ENCODE data around the gene NLRP3.
"Not testable (repeated sequence)": the region's sequence is repeated elsewhere in the genome, so short reads cannot be mapped to it uniquely, and the experiment has no call there.

The NLRP3 gene

DNA sequence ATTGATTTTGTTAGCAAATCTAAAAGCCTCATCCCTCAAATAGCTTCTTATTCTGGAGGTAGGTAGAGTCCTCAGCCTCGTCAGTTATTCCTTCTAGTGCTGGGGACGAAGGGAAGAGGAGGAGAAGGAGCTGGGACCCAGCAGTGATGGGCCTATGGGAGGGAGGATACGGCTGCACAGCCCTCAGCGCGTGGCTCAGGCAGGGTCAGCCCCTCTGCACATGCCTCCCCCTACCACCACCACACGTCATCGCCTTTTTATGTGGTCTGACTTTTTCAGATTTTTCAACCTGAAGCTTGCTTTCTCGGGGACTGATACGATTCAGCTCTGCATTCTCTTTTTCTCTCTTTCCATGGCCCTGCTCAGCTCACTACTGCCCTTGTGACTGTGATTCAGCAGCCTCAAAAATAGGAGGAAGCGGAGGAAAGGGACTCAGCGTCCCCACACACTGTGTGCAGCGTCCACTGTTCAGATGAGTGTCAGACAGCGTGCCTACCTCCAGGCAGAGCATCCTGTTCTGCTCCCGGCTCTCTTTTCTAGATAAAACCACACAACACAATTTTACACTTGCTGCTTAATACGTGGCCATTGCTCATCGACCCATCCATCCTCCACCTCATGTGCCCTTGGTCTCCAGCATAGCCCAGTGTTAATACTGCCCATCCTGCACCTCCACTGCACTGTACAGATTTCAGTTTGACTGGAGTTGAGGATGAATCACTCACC, 41.1 kb downstream of the NLRP3 start:
- Histone ChIP-seq H3K27ac (peak overlapping the region in 2 of 21 experiments; percentile 43 to 49), H3K4me3 (no peak overlapping the region)

- no peak overlapping the region for H3K27ac ChIP-seq
- no peak overlapping the region for H3K4me3 ChIP-seq
Observed at GRCh38 chr1:247459507-247459906, 43.5 kb downstream of the NLRP3 start.

DNA sequence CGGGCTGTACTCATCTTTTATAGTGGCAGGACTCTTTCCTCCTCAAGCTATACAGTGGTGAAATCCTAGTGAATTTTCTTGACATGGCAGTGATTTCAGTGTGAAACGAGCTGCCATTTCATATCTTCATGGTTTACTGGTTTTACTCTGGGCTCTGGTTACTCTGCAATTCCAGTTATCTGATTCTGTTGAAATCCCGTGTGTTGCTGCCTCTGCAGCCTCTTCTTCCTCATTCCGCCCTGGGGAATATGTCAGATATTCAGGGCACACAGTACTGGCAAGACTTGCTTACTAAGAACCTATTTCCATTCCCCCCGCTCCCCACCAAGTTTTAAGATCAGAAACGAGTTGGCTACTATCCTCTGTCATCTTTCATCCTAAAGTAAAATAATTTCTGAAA, 49.8 kb downstream of the NLRP3 start:
- Histone ChIP-seq H3K4me3 (no peak overlapping the region), H3K27ac (no peak overlapping the region)

DNA sequence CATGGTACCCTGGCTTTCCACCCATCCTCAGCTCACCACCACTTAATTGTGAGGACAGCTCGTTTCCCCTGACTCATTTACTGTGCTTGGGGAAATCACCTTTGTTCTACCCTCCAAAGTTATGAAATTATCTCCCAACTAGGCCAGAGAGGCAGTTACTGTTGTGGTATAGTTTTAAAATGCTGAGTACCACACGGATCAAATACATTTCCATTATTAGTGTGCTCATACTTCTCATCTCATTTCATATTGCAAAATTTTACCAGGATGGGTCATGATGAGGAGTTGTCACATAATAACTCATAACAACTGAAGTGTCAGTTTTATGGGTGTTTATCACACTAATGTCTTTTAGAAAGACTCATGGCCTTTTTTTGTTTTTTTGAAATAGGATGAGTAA, 51.2 kb downstream of the NLRP3 start:
- Histone ChIP-seq H3K4me3 (no peak overlapping the region), H3K27ac (no peak overlapping the region)

DNA sequence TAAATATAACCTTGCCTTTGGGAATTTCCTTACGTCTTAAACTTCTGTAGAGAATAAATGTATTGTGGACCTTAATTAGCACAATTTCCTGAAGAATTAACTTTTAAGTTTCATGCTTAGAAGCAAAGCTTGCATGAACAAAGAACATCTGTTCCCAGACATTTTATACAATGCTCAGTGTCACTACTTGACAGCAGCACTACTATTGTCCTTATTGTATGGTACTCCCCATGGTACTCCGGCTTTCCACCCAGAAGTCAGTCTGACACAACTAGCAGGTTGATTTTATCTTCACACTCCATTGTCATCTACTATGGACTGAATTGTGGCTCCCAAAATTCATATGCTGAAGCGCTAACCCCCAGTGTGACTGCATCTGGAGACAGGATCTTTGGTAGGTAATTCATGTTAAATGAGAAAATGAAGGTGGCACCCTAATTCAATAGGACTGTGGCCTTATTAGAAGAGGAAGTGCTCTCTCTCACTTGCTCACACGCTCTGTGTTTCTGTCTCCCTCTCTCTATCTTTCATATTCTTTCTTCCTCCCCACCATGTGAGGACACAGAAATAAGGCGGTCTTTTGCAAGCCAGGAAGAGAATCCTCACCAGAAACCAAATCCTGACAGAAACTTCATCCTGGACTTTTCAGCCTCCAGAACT, 52.6 kb downstream of the NLRP3 start:
- Histone ChIP-seq H3K27ac (no peak overlapping the region), H3K4me3 (no peak overlapping the region)

GRCh38 chr1:247469141-247469535, 53.2 kb downstream of the NLRP3 start:
- Histone ChIP-seq H3K4me3 (no peak overlapping the region), H3K27ac (no peak overlapping the region)

GRCh38 chr1:247470942-247471429, 55.0 kb downstream of the NLRP3 start:
- not testable (repeated sequence) for H3K27ac ChIP-seq, H3K4me3 ChIP-seq

- no peak overlapping the region for H3K4me3 ChIP-seq
Observed at GRCh38 chr1:247471445-247472016, 55.6 kb downstream of the NLRP3 start.

GRCh38 chr1:247472035-247472434, 56.1 kb downstream of the NLRP3 start:
- Histone ChIP-seq H3K4me3 (no peak overlapping the region), H3K27ac (no peak overlapping the region)

More at GRCh38 chr1:247471445-247472016, 55.6 kb downstream of the NLRP3 start:
- no peak overlapping the region for H3K27ac ChIP-seq

GRCh38 chr1:247474367-247474766, 58.4 kb downstream of the NLRP3 start:
- Histone ChIP-seq H3K27ac (no peak overlapping the region), H3K4me3 (no peak overlapping the region)

DNA sequence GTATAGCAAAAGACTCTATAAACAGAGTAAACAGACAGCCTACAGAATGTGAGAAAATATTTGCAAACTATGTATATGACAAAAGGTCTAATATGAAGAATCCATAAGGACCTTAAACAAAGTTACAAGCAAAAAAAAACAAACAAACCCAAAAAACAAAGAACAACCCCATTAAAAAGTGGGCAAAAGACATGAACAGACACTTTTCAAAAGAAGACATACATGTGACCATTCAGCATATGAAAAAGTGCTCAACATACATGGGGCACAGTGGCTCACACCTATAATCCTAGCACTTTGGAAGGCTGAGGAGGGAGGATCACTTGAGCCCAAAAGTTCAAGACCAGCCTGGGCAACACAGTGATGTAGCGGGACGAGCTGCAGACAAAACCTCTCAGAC, 59.8 kb downstream of the NLRP3 start:
- H3K27ac ChIP-seq: no peak overlapping the region

GRCh38 chr1:247476328-247477058, 60.5 kb downstream of the NLRP3 start:
- H3K27ac ChIP-seq, H3K4me3 ChIP-seq: not testable (repeated sequence)

More for the DNA sequence above, 59.8 kb downstream of the NLRP3 start:
- no peak overlapping the region for H3K4me3 ChIP-seq

DNA sequence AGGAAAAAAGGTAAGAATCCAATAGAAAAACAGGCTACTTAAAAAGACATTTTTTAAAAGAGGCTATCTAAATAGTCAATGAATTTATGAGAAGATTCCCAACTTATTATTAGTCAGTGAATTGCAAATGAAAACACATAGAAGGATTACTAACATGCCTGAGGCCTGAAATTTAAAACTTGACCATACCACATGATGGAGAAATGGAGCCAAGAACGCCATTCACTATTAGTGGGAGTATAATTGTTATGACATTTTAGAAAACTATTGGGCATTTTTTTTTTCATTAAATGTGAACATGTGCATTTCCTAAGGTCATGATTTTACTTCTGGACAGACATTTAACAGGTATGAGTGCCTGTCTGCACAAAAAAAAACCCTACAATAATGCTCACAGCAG, 66.8 kb downstream of the NLRP3 start:
- no peak overlapping the region for H3K4me3 ChIP-seq
- H3K27ac ChIP-seq: no peak overlapping the region

- no peak overlapping the region for H3K4me3 ChIP-seq
- H3K27ac ChIP-seq: no peak overlapping the region
Observed at GRCh38 chr1:247487057-247487456, 71.1 kb downstream of the NLRP3 start.

- no peak overlapping the region for H3K27ac ChIP-seq
- no peak overlapping the region for H3K4me3 ChIP-seq
Observed at GRCh38 chr1:247491328-247491727, 75.4 kb downstream of the NLRP3 start.

DNA sequence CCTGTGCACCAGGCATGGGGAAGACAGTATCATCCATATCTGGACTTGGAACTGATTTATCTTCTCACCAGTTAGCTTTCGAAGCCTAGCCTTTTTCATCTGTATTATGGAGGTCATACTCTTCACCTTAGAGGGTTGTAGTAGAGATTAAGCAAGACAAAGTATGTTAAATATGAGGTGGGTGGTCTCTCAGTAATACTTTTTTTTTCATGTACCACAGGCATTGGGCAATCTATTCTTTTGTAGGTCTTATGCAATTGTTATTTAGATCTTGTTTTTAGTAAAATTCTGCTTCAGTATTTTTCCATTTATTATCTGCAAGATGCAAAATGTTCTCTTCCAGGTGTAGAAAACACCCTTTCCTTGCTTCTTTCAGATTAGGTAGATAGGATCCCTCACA, 77.1 kb downstream of the NLRP3 start:
- Histone ChIP-seq H3K27ac (no peak overlapping the region), H3K4me3 (no peak overlapping the region)

DNA sequence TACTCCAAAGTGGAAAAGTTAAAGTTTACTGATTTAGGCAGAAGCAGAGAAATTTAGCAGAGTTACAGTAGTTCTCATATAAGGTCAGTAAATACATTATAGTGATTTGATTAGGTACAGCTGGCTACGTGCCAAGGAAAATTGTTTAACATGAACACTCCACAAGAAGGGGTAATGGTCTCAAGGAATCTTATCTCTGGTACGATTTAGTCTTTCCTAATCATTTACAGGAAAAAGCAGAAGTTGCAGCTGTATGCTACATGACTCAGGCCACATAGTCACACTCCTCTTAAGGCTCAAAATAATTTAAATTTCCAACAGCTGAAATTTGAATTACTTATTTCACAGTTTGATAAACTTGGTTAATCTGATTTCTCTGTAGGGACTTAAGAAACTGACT, 78.8 kb downstream of the NLRP3 start:
- Histone ChIP-seq H3K4me3 (no peak overlapping the region), H3K27ac (no peak overlapping the region)

- H3K27ac ChIP-seq: no peak overlapping the region
- no peak overlapping the region for H3K4me3 ChIP-seq
Observed at GRCh38 chr1:247496581-247497285, 80.8 kb downstream of the NLRP3 start.

Measured in skin epidermis (tissue), 12 donors.